T-helper 22 cell (primary cell): ENCODE measurements around the gene VTI1A.
"Not testable (repeated sequence)": the region's sequence is repeated elsewhere in the genome, so short reads cannot be mapped to it uniquely, and the experiment has no call there.

Source experiments
- DNase-seq: peaks from one replicate; pipeline ENCODE4 v3.0.0-alpha.2; 2020; ENCODE audit warnings: low read depth

Gene VTI1A

GRCh38 chr10:112588225-112588990, 141.4 kb downstream of the VTI1A start:
- no peak for DNase-seq

GRCh38 chr10:112589081-112589480, 142.1 kb downstream of the VTI1A start:
- no peak for DNase-seq

- DNase-seq = not testable (repeated sequence)
Measured at GRCh38 chr10:112590786-112591185, 143.8 kb downstream of the VTI1A start.

GRCh38 chr10:112593023-112593422, 146.0 kb downstream of the VTI1A start:
- DNase-seq = no peak

- DNase-seq = no peak
Measured at GRCh38 chr10:112601214-112602090, 154.4 kb downstream of the VTI1A start.

- no peak for DNase-seq
Measured at GRCh38 chr10:112603062-112603461, 156.0 kb downstream of the VTI1A start.

GRCh38 chr10:112605063-112605462, 158.0 kb downstream of the VTI1A start:
- no peak for DNase-seq

GRCh38 chr10:112607506-112607905, 160.5 kb downstream of the VTI1A start:
- DNase-seq = no peak

GRCh38 chr10:112613620-112614019, 166.6 kb downstream of the VTI1A start:
- DNase-seq = no peak

GRCh38 chr10:112614072-112614471, 167.1 kb downstream of the VTI1A start:
- no peak for DNase-seq

- DNase-seq = no peak
Measured at GRCh38 chr10:112614586-112614985, 167.6 kb downstream of the VTI1A start.

- no peak for DNase-seq
Measured at GRCh38 chr10:112615269-112615668, 168.3 kb downstream of the VTI1A start.

GRCh38 chr10:112616647-112617046, 169.6 kb downstream of the VTI1A start:
- no peak for DNase-seq

- DNase-seq = no peak
Measured at GRCh38 chr10:112618814-112619213, 171.8 kb downstream of the VTI1A start.

GRCh38 chr10:112619556-112619955, 172.5 kb downstream of the VTI1A start:
- no peak for DNase-seq

GRCh38 chr10:112622786-112623185, 175.8 kb downstream of the VTI1A start:
- no peak for DNase-seq

- DNase-seq = no peak
Measured at GRCh38 chr10:112624546-112625048, 177.6 kb downstream of the VTI1A start.

- no peak for DNase-seq
Measured at GRCh38 chr10:112628951-112629609, 182.1 kb downstream of the VTI1A start.

- DNase-seq = no peak
Measured at GRCh38 chr10:112631501-112632400, 184.7 kb downstream of the VTI1A start.

GRCh38 chr10:112634096-112634830, 187.2 kb downstream of the VTI1A start:
- no peak for DNase-seq

GRCh38 chr10:112637901-112638300, 190.9 kb downstream of the VTI1A start:
- DNase-seq = no peak
